ENCODE results near the gene VAV2.

VAV2 gene

DNA sequence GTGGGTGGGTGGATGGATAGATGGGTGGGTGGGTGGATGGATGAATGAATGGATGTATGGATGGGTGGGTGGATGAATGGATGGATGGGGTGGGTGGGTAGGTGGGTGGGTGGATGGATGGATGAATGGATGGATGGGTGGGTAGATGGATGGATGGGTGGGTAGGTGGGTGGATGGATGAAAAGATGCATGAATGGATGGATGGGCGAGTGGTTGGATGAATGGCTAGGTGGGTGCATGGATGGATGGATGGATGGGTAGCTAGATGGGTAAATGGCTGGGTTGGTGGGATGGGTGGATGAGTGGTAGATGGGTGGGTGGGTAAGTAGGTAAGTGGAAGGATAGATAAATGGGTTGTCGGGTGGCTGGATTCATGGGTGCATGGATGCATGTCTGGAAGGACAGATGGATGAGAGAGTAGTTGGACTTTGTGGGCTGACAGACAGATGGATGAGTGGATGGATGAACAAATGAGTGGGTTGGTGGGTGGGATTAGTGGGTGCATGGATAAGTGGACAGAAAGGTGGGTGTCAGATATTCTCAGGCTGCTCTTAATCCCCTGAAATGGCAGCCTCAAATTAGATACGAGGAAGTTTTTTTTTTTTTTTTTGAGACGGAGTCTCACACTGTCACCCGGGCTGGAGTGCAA lies 153.1 kb downstream of the VAV2 start:
- in situ Hi-C loops (cut with HindIII; ENCODE audit: low sequenced_read_pairs): no loop called here
- DNase-seq (ENCODE audit: low read depth): no peak
- TF ChIP-seq, protein P1, sequence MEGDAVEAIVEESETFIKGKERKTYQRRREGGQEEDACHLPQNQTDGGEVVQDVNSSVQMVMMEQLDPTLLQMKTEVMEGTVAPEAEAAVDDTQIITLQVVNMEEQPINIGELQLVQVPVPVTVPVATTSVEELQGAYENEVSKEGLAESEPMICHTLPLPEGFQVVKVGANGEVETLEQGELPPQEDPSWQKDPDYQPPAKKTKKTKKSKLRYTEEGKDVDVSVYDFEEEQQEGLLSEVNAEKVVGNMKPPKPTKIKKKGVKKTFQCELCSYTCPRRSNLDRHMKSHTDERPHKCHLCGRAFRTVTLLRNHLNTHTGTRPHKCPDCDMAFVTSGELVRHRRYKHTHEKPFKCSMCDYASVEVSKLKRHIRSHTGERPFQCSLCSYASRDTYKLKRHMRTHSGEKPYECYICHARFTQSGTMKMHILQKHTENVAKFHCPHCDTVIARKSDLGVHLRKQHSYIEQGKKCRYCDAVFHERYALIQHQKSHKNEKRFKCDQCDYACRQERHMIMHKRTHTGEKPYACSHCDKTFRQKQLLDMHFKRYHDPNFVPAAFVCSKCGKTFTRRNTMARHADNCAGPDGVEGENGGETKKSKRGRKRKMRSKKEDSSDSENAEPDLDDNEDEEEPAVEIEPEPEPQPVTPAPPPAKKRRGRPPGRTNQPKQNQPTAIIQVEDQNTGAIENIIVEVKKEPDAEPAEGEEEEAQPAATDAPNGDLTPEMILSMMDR (IDR thresholded peaks at IDR 0.05; ENCODE audit: low read depth, low read length, missing control alignments): no peak
- H3K4me3 ChIP-seq (ENCODE audit: low read depth, low read length): no peak overlapping the region

DNA sequence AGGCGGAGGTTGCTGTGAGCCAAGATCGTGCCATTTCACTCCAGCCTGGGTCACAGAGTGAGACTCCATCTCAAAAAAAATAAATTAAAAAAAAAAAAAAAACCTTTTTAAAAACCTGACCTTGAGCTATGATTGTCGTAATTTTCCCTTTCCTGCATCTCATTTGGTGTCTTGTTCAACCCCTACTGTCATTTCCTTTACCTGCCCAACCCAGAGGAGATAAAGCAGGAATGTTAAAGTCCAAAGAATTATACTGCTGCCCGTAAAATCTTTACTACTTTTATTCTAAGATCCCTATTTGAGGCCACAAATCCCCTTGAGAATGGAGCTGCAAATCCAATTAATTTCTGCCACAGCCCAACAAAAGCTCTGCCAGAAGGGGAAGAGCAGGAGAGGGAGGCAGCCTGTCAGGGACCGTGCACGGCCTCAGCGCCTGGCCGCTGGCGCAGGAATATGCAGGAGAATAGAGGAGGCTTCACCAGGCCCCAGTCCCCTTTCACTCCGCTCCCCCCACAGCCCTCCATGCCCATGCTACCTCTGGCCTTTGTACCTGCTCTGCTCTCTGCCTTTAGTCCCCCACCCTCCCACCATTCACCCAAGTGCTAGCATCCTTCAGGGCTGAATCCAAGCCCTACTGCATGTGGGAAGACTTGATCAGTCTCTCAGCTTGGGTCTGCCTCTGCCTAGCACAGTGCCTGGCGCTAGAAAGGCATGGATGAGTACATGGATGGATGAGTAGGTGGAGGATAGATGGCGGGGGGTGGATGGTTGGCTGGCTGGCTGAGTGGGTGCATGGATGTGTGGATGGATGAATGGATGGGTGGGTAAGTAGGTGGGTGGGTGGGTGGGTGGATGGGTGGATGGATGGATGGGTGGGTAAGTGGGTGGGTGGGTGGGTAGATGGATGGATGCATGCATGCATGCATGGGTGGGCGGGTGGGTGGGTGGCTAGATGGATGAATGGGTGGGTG lies 154.2 kb downstream of the VAV2 start:
- TF ChIP-seq, protein P1 (IDR thresholded peaks at IDR 0.05; ENCODE audit: low read depth, low read length, missing control alignments): no peak
- in situ Hi-C loops (cut with HindIII; ENCODE audit: low sequenced_read_pairs): no loop called here

GRCh38 chr9:133836818-133837217 lies 155.3 kb downstream of the VAV2 start:
- in situ Hi-C loops (cut with HindIII; ENCODE audit: low sequenced_read_pairs): no loop called here
- DNase-seq (ENCODE audit: low read depth): no peak

More for the DNA sequence above, 154.2 kb downstream of the VAV2 start:
- no peak for DNase-seq (ENCODE audit: low read depth)
- no peak overlapping the region for H3K4me3 ChIP-seq (ENCODE audit: low read depth, low read length)

DNA sequence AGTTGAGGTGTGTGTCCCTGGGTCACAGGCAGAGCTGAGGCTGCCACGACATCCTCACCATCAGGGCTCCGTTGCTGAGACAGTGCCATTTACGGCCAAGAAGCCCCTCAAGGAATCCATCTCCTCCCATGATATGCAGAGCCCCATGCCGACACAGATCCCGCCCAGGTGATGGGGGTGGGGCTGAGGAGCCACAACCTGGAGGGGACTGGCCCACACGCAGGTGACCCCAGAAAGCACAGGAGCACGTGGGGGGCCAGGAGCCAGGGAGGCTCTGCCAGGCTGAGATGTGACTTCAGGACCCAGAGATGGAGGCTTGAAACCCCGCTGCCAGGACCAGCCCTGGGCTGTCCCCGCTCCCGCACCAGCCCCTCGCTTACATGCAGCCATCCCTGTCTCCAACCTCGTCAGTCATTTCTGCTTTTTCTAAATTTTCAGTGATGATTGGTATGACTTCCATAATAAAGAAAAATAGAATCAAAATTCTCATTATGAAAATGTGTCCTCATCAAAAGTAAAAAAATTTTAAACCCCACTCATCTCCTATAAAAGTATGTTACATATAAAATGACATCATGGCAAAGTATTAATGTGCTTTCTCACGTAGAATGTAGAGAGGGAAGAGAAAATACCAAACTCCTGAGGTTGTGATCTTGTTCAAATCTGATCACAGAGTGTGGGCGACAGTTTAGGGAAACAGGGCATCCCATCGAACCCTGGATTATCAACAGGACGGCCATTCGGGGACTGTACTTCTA lies 155.9 kb downstream of the VAV2 start:
- in situ Hi-C loops (cut with HindIII; ENCODE audit: low sequenced_read_pairs): no loop called here
- TF ChIP-seq, protein P1 (IDR thresholded peaks at IDR 0.05; ENCODE audit: low read depth, low read length, missing control alignments): no peak
- H3K4me3 ChIP-seq (ENCODE audit: low read depth, low read length): no peak overlapping the region
- no peak for DNase-seq (ENCODE audit: low read depth)

More at GRCh38 chr9:133836818-133837217, 155.3 kb downstream of the VAV2 start:
- TF ChIP-seq, protein P1 (IDR thresholded peaks at IDR 0.05; ENCODE audit: low read depth, low read length, missing control alignments): no peak
- H3K4me3 ChIP-seq (ENCODE audit: low read depth, low read length): no peak overlapping the region

- DNase-seq (ENCODE audit: low read depth): no peak
- in situ Hi-C loops (cut with HindIII; ENCODE audit: low sequenced_read_pairs): no loop called here
- H3K4me3 ChIP-seq (ENCODE audit: low read depth, low read length): no peak overlapping the region
- TF ChIP-seq, protein P1 (IDR thresholded peaks at IDR 0.05; ENCODE audit: low read depth, low read length, missing control alignments): no peak
Observed at GRCh38 chr9:133835262-133835901, 156.7 kb downstream of the VAV2 start.

Data from astrocyte of the cerebellum (primary cell).